Vagina (tissue), 2 donors: Measurements from ENCODE around the gene OBSCN. TPM values are rescaled to one million over a fixed set of nuclear protein-coding genes. Genes with fewer than 3 reads are reported as not detected.

Source experiments
- DNase-seq, 2 donors: peaks; one replicate each; pipeline ENCODE4 v3.0.0-alpha.2; 2017; ENCODE audit errors: extremely low spot score in 2 of 2
- H3K27ac ChIP-seq: fragments of 200-600 bp; sonication (generic); one replicate; pipeline ENCODE4 v1.5.1; 2019
- H3K27me3 ChIP-seq: fragments of 200-600 bp; sonication (generic); one replicate; pipeline ENCODE4 v1.5.1; 2019
- H3K36me3 ChIP-seq, 2 donors: fragments of 200-600 bp; sonication (generic); one replicate each; pipeline ENCODE4 v1.5.1; 2017 to 2019
- H3K4me1 ChIP-seq: fragments of 200-600 bp; sonication (generic); one replicate; pipeline ENCODE4 v1.5.1; 2019
- H3K4me3 ChIP-seq, 2 donors: fragments of 200-600 bp; sonication (generic); 1 replicate in 1 of 2; 2 replicates in 1 of 2; pipeline ENCODE4 v1.5.1; 2016 to 2019
- H3K9me3 ChIP-seq: fragments of 200-600 bp; sonication (generic); one replicate; pipeline ENCODE4 v1.5.1; 2019
- CTCF ChIP-seq, 3 experiments: fragments of 450-650 bp in 2 of 3; fragments of 200-600 bp in 1 of 3; sonication (generic) in 1 of 3; IDR thresholded peaks; one replicate each; pipeline ENCODE4 v1.5.1; 2017 to 2019; ENCODE audit warnings: antibody characterized with exemption in 3 of 3, mild to moderate bottlenecking in 2 of 3, moderate library complexity in 2 of 3
- POLR2A ChIP-seq, 2 donors: fragments of 450-650 bp; IDR thresholded peaks; one replicate each; pipeline ENCODE4 v1.6.1; 2017; ENCODE audit warnings: antibody characterized with exemption in 2 of 2, mild to moderate bottlenecking in 2 of 2, moderate library complexity in 2 of 2
- POLR2AphosphoS5 ChIP-seq, 2 donors: sonication (generic); formaldehyde crosslinking; IDR thresholded peaks; one replicate each; pipeline ENCODE4 v1.9.0; 2017; ENCODE audit warnings: antibody characterized with exemption in 2 of 2, mild to moderate bottlenecking in 2 of 2, low read depth in 1 of 2; ENCODE audit not compliant: insufficient read depth in 1 of 2
- intact Hi-C: fragments of 100-400 bp; cut with DNase I; formaldehyde crosslinking; loops from one replicate; pipeline ENCODE4 v1.15.1; 2023
- total RNA-seq: library from RNA; depleted of rRNA; stranded (reverse); fragments of >200 nt; gene quantifications from one replicate; pipeline ENCODE4 v1.2.3, GENCODE V29; 2016

OBSCN gene
- total RNA-seq, 1 donor from 2014 or later, result 35.8 TPM

GRCh38 chr1:228396770-228397662 lies 189.2 kb downstream of the OBSCN start:
- intact Hi-C loops, result no loop called here

GRCh38 chr1:228397966-228398365 lies 190.1 kb downstream of the OBSCN start:
- intact Hi-C loops, result no loop called here
- DNase-seq, result no peak
- no peak for TF ChIP-seq CTCF (IDR thresholded peaks at IDR 0.05)
- no peak for TF ChIP-seq POLR2A (IDR thresholded peaks at IDR 0.05)
- no peak for TF ChIP-seq POLR2AphosphoS5 (IDR thresholded peaks at IDR 0.05; ENCODE audit: insufficient read depth in 1 of 2, low read depth in 1 of 2)
- peaks cover 15% of the 10 kb centered on the region for H3K4me1 ChIP-seq
- no peak overlapping the region for H3K27ac ChIP-seq
- H3K4me3 ChIP-seq, result no peak overlapping the region
- no peaks in the 10 kb centered on the region for H3K9me3 ChIP-seq
- no peaks in the 10 kb centered on the region for H3K27me3 ChIP-seq
- H3K36me3 ChIP-seq, result peaks cover 0 to 47% of the 10 kb centered on the region in 2 donors

More at GRCh38 chr1:228396770-228397662, 189.2 kb downstream of the OBSCN start:
- peaks cover 17% of the 10 kb centered on the region for H3K4me1 ChIP-seq
- no peaks in the 10 kb centered on the region for H3K9me3 ChIP-seq
- H3K36me3 ChIP-seq, result peaks cover 0 to 41% of the 10 kb centered on the region in 2 donors
- H3K4me3 ChIP-seq, result no peak overlapping the region
- no peaks in the 10 kb centered on the region for H3K27me3 ChIP-seq
- TF ChIP-seq POLR2AphosphoS5 (IDR thresholded peaks at IDR 0.05; ENCODE audit: insufficient read depth in 1 of 2, low read depth in 1 of 2), result no peak
- no peak for TF ChIP-seq CTCF (IDR thresholded peaks at IDR 0.05)
- no peak for TF ChIP-seq POLR2A (IDR thresholded peaks at IDR 0.05)
- DNase-seq, result no peak
- H3K27ac ChIP-seq, result no peak overlapping the region

- no peak for DNase-seq
- intact Hi-C loops, result no loop called here
- no peak overlapping the region for H3K27ac ChIP-seq
- H3K4me3 ChIP-seq, result no peak overlapping the region
- H3K36me3 ChIP-seq, result peaks cover 0 to 50% of the 10 kb centered on the region in 2 donors
- H3K9me3 ChIP-seq, result no peaks in the 10 kb centered on the region
- no peaks in the 10 kb centered on the region for H3K27me3 ChIP-seq
- TF ChIP-seq CTCF (IDR thresholded peaks at IDR 0.05), result no peak
- no peak for TF ChIP-seq POLR2A (IDR thresholded peaks at IDR 0.05)
- TF ChIP-seq POLR2AphosphoS5 (IDR thresholded peaks at IDR 0.05; ENCODE audit: insufficient read depth in 1 of 2, low read depth in 1 of 2), result no peak
- peaks cover 15% of the 10 kb centered on the region for H3K4me1 ChIP-seq
Measured at GRCh38 chr1:228398741-228399461, 191.1 kb downstream of the OBSCN start.

GRCh38 chr1:228399531-228400236 lies 191.8 kb downstream of the OBSCN start:
- H3K4me3 ChIP-seq, result no peak overlapping the region
- no peaks in the 10 kb centered on the region for H3K9me3 ChIP-seq
- H3K27ac ChIP-seq, result no peak overlapping the region
- intact Hi-C loops, result no loop called here
- H3K4me1 ChIP-seq, result peaks cover 19% of the 10 kb centered on the region
- no peaks in the 10 kb centered on the region for H3K27me3 ChIP-seq
- TF ChIP-seq CTCF (IDR thresholded peaks at IDR 0.05) (no peak), POLR2AphosphoS5 (IDR thresholded peaks at IDR 0.05; ENCODE audit: insufficient read depth in 1 of 2, low read depth in 1 of 2) (no peak), POLR2A (IDR thresholded peaks at IDR 0.05) (no peak)
- H3K36me3 ChIP-seq, result peaks cover 0 to 44% of the 10 kb centered on the region in 2 donors
- no peak for DNase-seq
